ENCODE data around the gene TJP3.

TJP3 gene

DNA sequence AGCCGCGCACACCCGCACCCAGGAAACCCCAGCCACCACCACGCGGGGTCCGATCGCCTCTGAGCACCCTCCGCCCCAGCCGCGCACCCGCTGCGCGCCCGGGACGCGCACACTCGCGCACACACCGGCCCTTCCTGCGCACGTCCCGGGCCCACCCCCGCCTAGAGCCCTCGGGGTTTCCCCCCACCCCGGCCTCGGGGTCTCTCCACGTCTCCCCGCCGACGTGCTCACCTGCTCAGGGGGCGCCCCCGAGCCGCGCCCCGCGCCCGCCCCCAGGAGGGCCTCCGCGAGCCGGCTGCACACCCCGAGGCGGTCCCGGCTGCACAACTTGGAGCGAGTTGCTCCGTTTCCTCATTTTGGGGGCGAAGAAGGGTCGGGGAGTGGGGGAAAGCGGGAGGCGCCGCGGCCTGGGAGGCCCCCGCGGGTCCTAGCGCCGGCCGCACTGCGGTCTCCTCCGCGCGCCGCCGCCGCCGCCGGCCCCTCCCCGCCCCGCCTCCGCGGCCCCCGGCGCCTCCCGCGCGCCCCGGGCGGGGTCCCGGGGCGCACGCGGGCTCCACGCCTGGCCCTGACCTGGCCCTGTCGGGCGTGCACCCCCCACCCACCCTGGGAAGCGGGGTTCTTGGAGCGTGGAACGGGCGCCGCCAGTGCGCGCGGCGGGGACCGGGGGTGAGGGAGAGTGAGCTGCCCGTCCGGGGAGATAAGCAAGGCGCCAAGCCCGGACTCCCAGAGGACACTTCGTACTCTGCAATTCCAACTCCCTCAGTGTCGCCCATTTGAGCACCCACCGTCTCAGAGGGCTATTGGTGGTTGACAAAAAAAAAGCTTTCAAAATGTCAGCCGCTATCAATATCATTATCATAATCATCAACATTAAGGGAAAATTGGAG lies 78.0 kb downstream of the TJP3 start, which contains the start of gene MATK:
MATK (minus strand) TSS at position 444 of the 887 bp plus-strand sequence. CDS start 1,246 bp downstream, outside the sequence.
- no peak for DNase-seq

DNA sequence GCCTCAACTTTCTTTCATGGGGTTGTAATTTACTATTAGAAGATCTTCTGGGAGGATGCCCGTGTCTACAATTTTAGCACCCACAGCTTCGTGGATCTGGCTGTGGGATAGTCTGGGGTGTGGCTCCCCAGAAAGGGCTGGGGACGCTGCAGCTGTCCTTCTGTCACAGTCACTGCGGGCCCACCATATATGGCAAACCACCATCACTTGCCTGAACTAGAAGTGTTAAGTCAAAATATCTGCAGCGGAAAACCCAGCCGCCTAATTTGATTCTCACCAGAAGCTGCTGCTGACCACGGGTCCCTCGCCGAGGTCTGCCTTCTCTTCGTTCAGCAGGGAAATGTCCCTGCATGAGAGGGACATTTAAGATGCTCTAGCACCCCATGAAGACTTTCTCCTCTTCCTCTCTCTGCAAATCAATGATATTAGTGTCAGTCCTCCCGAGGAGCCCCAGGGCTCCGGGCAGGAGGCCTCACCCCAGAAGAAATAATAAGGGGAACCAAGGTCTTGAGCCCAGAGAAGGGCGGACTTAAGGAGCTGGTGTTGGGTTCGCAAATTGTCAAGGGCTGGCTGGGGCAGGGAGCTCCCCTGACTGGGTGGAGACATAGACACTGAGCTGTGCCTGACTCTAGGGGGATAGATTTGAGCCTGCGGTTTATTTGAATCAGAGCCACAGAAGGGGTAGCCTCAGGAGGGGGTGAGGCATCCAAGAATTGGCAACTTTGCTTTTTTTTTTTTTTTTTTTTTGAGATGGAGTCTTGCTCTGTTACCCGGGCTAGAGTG lies 81.0 kb downstream of the TJP3 start:
- DNase-seq = no peak

DNA sequence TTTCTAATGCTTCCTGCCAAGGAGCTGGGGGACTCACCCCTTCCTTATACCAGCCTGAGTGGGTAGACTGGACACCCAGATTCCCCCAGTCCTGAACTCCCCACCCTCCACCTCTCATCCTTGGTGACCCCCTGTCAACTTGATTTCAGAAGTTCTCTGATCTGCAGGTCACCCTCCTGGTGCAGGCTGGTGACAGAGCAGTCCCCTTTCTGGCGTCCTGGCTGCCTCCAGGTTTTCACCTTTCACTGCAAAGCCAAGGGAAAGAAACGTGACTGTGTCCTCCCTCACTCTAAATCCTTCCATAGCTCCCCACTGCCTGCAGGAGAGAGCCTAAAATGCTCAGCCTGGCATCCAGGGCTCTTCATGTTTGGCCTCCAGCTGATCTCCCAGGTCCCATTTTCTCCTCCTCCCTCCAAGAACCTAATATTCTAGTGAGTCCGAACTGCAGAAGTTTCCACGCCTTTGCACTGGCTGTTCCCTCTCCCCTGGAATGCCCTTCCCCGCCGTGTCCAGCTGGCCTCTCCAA lies 82.1 kb downstream of the TJP3 start:
- no peak for DNase-seq

DNA sequence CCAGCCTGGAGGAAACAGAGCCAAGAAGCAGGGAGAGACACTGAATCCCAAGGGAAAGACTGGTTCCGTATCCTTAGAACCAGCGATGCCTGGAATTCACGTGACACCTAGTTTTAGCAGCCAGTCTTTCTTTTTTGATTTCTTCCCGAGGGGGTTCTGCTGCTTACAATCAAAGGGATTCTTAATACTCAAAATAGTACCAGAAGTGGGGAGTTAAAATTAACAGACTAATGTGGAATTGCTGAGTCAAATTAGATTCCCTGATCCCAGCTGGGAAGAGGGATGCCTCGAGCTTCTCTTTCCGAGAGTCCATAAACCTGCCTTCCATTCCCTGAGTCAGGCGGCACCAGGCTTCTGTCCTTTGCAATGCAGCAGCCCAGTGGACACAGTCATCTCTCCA lies 82.8 kb downstream of the TJP3 start:
- DNase-seq = no peak

DNA sequence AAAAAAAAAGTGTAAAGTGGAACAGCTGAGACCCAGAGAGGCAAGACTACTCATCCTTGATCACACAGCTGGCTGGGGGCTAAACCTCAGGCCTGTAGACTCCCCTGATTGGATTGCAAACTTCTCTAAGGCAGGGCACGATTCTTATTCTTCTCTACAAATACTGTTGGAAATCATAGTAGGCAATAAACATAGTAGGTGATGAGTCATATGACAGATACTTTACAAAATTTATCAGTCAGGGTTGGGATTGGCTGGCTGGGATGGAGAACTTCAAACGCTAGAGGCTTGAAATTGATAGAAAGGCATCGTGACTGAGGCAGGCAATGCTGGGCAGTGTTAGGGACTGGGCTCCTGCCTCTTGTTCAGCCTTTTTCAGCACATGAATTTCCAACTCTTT lies 83.9 kb downstream of the TJP3 start:
- no peak for DNase-seq

DNA sequence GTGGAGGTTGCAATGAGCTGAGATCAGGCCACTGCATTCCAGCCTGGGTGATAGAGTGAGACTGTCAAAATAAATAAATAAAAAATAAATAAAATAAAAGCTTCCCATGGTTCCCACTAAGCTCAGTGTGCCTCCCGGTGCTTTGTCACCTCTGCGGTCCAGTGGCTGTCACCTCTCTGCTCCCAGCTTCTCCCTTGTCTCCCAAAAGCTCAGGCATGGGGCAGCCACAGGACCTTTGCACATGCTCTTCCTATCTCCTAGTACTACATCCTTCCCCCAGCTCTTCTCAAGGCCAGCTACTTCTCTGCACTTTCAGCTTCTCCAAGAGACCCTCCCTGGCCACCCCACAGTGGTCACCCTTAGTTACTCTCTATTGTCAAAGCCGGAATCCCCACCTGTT lies 85.6 kb downstream of the TJP3 start:
- no peak for DNase-seq

DNA sequence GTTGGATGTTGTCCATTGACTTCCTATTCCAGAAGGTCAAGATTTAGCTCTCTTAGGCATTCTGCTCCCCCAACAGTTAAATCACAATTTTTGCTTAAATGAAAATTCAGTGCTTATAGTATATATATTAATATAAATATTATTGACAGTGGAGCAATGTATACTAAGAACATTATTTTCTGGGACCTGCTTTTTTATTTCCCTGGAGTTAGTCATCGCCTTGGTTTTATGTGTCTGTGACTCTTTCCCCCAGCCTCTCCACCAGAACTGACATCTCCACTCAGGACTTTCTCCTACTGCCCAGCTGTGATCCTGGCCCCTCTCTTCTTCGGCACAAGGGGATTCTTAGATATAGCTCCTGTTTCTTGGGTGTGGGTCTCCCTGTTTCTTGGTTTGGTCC lies 88.2 kb downstream of the TJP3 start:
- no peak for DNase-seq

DNA sequence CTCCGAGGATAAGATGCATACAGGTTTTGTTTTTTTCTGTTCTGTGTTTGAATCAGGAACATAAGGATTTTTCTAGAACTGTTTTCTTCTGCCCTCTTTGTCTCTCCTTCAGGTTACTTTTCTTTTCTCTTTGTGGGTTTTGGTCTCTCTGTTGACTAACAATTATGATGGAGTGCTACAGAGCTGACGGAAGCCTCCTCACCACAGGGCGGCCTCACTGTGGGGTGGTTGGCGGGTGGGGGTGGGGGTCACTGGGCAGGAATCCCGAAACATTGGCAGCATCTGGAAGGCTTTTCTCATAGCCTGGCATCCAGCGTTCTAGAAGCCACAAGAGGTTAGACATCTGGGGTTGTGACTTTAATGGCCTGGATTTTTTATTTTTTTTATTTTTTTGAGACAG lies 90.0 kb downstream of the TJP3 start:
- no peak for DNase-seq

Data from HCEC 1CT (cell line).